Stimulated activated CD4-positive, alpha-beta T cell treated with anti-CD3 and anti-CD28 coated beads, Interleukin-12 subunit alpha, Interleukin-12 subunit beta, amount 100 ng/mL, for 24 hours (primary cell): ENCODE results near the gene RYR1.
"Not testable (repeated sequence)": the region's sequence is repeated elsewhere in the genome, so short reads cannot be mapped to it uniquely, and the experiment has no call there.

Experiments
- DNase-seq, 2 experiments: peaks; one replicate each; pipeline ENCODE4 v3.0.0-alpha.2; 2020; ENCODE audit warnings: low read depth in 2 of 2

RYR1 gene

DNA sequence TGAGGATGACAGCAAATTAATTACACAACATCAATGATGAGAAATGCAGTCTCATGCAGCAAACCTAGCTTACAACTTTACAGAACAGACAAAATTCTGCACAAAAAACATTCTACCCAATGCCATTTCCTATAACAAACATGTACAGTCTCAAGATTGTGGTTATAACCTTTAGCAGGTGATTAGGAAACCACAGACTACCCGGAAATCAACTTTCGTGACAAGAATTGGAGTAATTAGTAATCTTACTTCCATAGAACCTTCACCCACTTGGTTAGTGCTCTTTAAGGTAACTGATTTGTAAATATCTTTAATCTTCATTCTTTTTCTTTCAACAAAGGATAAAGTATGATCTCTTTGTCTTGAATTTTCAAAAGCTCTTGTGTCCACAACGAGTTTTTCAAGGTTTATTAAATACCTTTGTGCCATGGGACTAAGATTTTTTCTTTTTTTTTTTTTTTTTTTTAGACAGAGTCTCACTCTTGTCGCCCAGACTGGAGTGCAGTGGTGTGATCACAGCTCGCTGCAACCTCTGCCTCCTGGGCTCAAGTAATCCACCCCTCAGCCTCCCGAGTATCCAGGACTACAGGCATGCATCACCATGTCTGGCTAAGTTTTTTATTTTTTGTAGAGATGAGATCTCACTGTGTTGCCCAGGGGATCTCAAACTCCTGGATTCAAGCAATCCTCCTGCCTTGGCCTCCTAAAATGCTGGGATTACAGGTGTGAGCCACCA, 105.5 kb downstream of the RYR1 start:
- no peak for DNase-seq

GRCh38 chr19:38539751-38540150, 106.3 kb downstream of the RYR1 start:
- no peak for DNase-seq

DNA sequence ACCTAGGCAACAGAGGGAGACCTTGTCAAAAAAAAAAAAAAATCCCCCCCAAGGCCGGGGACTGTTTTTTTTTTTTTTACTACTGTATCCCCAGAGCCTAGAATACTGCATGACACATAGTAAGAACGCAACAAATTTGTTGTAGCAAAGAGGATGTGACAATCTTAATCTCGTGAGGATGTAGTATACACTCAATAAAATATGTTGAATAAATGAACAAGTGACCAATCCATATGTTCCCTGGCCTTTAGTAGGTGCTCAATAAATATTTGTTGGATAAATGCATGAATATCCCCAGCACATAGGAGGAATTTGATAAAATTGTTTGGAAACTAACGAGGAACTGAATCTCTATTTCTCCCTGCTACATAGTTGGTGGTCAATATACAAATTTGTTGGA, 108.5 kb downstream of the RYR1 start:
- no peak for DNase-seq

DNA sequence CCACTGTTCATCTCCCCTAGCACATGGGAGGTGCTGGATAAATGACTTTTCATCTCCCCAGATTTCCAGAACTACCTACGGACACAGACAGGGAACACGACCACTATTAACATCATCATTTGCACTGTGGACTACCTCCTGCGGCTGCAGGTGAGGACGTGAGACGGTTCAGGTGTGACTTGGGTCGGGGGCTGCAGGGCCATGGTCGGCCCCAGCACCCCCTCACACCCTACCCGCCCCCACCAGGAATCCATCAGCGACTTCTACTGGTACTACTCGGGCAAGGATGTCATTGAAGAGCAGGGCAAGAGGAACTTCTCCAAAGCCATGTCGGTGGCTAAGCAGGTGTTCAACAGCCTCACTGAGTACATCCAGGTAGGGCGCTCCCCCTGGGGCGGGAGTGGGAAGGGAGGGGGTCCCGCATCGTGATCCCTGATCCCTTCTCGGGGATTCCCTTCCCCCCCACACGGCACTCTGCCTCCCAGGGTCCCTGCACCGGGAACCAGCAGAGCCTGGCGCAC, 109.9 kb downstream of the RYR1 start:
- DNase-seq = no peak

DNA sequence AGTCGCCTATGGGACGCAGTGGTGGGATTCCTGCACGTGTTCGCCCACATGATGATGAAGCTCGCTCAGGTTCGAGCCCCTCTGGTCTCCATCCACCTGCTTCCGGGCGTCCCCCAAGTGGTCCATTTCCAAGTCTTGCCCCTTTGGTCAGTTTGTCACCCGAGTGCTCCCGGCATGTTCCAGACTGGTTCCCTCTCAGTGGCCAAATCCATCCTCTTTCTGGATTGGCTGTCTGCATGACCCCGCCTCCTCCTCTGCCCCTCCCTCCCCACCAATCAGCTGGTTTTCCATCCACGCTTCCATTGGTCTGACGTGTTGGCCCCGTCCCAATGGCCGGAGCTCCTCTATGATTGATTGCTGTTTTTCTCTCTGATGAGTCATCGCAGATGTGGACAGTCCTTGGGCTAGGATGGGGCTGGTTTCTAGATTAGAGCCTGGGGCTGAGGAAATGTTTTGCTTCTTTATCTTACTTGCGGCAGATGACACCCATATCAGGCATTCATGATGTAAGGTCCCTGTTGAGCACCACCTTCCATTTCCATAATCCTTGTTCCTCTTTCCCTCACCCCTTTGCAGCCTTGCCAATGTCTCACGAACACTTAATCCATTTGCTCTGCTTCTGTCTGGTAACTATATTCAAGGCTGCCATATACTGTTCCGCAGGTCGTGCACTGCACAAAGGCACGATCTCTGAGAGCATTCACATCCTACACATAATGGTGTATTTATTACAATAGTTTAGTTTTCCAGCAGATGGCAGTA, 110.5 kb downstream of the RYR1 start:
- peak in 1 of 2 experiments; percentile 22 for DNase-seq

DNA sequence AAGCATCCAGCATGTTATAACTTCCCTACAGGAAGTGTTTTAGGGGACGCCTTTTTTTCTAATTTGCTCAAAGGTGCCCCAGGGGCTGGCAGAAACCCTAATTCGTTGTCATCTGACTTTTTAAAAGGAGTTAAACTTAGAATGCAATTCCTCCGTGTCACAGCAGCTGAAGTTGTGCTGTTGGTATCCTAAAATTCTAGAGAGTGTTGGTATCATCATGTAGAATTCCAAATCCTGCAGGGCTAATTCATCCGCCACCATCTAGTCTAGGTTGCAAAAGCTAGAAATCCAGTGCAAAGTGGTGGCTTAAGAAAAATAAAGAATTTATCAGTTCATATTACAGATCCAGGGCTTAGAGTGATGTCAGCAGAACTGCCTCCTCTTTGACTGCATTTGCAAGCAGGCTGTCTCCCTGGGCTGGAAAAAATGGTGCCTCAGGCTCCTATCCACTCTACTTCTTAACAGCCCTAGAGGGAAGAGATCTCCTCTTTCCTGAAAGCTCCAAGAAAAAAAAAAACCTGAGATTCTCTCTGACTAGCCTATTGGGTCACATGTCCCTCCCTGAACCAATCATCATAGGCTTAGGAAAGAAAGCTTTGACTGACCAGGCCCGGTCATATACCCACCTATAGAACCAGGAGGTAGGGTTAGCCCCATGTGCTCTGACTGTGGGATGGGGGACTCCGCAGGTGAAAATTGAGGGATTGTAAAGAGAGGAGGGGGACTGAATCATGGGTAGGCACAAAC, 111.3 kb downstream of the RYR1 start:
- no peak for DNase-seq

DNA sequence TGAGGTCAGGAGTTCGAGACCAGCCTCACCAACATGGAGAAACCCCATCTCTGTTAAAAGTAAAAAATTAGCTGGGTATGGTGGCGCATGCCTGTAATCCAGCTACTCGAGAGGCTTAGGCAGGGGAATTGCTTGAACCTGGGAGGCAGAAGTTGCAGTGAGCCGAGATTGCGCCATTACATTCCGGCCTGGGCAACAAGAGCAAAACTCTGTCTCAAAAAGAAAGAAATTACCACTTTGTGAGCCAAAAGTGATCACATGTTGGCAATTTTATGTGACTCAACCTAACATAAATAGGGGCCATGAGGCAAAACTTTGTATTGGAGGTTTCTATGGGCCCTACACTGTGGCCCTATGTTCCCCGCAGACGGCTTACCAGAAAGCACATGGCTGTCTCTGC, 112.1 kb downstream of the RYR1 start:
- DNase-seq = no peak

GRCh38 chr19:38547421-38547820, 113.9 kb downstream of the RYR1 start:
- no peak for DNase-seq

DNA sequence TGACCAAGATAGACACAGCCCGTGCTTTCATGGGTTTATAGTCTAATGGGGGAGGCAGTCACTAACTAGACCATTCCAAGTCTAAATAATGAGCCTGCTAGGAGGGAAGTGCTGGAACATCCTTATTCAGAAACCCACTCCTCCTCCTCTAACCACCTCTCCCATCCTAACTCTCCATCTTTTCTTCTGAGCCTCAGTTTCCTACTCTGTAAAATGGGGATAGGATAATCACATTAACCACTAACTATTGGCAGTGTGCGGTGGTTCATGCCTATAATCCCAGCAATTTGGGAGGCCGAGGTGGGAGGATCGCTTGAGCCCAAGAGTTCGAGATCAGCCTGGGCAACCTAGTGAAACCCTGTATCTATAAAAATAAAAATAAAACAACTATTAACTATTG, 115.6 kb downstream of the RYR1 start:
- no peak for DNase-seq

GRCh38 chr19:38549942-38550341, 116.5 kb downstream of the RYR1 start:
- DNase-seq = no peak

- no peak for DNase-seq
These were observed 116.9 kb downstream of the RYR1 start for GRCh38 chr19:38550376-38550775.

GRCh38 chr19:38551450-38551813, 117.9 kb downstream of the RYR1 start:
- DNase-seq = peak; percentile 24 to 45

DNA sequence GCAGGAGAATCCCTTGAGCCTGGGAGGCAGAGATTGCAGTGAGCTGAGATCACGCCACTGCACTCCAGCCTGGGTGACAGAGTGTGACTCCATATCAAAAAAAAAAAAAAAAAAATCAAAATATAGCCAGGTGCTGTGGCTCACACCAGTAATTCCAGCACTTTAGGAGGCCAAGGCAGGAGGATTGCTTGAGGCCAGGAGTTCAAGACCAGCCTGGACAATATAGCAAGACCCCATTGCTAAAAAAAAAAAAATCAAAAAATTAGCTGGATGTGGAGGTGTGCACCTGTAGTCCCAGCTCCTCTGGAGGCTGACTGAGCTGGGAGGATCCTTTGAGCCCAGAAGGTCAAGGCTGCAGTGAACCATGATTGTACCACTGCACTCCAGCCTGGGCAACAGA, 119.7 kb downstream of the RYR1 start:
- not testable (repeated sequence) for DNase-seq

GRCh38 chr19:38554676-38555141, 121.2 kb downstream of the RYR1 start:
- no peak for DNase-seq

DNA sequence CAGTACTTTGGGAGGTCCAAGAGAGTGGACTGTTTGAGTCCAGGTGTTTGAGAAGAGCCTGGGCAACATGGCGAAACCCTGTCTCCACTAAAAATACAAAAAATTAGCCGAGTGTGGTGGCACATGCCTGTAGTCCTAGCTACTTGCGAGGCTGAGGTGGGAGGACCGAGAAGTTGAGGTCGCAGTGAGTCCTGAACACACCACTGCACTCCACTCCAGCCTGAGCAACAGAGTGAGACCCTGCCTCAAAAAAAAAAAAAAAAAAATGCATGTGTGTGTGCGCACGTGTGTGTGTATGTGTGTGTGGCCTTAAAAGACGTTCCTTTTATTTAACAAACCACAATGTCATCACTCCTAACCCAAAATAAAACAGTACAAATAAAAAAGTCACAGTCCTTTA, 121.7 kb downstream of the RYR1 start:
- no peak for DNase-seq

GRCh38 chr19:38556521-38557174, 123.2 kb downstream of the RYR1 start:
- DNase-seq = no peak

DNA sequence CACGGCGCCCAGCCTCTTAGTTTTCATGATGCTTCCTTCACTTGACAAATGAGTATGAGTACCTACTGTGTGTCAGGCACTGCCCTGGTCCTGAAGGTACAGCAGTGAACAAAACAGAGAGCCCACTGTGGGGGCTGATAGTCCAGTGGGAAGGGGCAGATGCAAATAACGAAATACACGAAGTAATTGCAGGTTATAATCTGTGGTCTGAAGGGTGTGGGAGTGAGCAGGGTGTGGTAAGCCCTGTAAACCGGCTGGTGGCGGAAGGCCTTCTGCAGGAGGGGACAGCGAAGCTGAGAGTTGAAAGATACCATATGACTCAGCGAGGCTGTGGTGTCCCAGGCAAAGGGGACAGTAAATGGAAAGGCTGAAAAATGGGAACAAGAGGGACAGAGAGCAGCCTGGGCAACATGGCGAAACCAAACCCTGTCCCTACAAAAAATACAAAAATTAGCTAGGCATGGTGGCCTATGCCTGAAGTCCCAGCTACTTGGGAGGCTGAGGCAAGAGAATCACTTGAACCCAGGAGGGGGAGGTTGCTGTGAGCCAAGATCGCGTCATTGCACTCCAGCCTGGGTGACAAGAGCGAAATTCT, 123.8 kb downstream of the RYR1 start:
- DNase-seq = peak in 1 of 2 experiments; percentile 28

GRCh38 chr19:38558933-38559332, 125.4 kb downstream of the RYR1 start:
- not testable (repeated sequence) for DNase-seq

GRCh38 chr19:38559428-38560401, 126.2 kb downstream of the RYR1 start:
- DNase-seq = no peak

GRCh38 chr19:38561053-38561606, 127.6 kb downstream of the RYR1 start:
- no peak for DNase-seq
